Heart right ventricle (tissue), 16 donors: ENCODE results near the gene ERBB4. TPM values are rescaled to one million over a fixed set of nuclear protein-coding genes. Genes with fewer than 3 reads are reported as not detected.
A peak's percentile ranks its signal among the peaks of the same experiment; 100 is the strongest.

Source experiments
- ATAC-seq, 8 donors: fragments of 200-7000 bp; cut with Tn5 transposase; one replicate each; pipeline ENCODE4 v1.9.1; 2020; ENCODE audit warnings: mild to moderate bottlenecking in 8 of 8, moderate library complexity in 8 of 8, moderate number of reproducible peaks in 1 of 8
- DNase-seq, 2 donors: peaks; one replicate each; pipeline ENCODE4 v3.0.0-alpha.2; 2020
- H3K27ac ChIP-seq, 10 donors: fragments of 200-600 bp; sonication (generic) in 2 of 10; one replicate each; pipeline versions ENCODE4 v1.5.0 to v1.8.0; 2020 to 2022; ENCODE audit warnings: mild to moderate bottlenecking in 3 of 10
- H3K27me3 ChIP-seq, 7 donors: fragments of 200-600 bp; one replicate each; pipeline ENCODE4 v1.8.0; 2021 to 2022; ENCODE audit warnings: mild to moderate bottlenecking in 2 of 7
- H3K36me3 ChIP-seq, 9 donors: fragments of 200-600 bp; sonication (generic) in 1 of 9; one replicate each; pipeline versions ENCODE4 v1.5.0 to v1.8.0; 2020 to 2022; ENCODE audit warnings: mild to moderate bottlenecking in 2 of 9
- H3K4me1 ChIP-seq, 9 donors: fragments of 200-600 bp; sonication (generic) in 1 of 9; one replicate each; pipeline versions ENCODE4 v1.5.0 to v1.8.0; 2020 to 2022; ENCODE audit warnings: mild to moderate bottlenecking in 4 of 9
- H3K4me3 ChIP-seq, 10 donors: fragments of 200-600 bp; sonication (generic) in 2 of 10; one replicate each; pipeline versions ENCODE4 v1.5.0 to v1.8.0; 2020 to 2022; ENCODE audit warnings: mild to moderate bottlenecking in 7 of 10, moderate library complexity in 2 of 10
- H3K9me3 ChIP-seq, 11 donors: fragments of 200-600 bp in 10 of 11; sonication (generic) in 2 of 11; one replicate each; pipeline versions ENCODE4 v1.5.0 to v1.8.0; 2013 to 2022; ENCODE audit warnings: mild to moderate bottlenecking in 2 of 11, control low read depth in 1 of 11, moderate library complexity in 1 of 11
- WGBS, 2 donors: extraction: QIAGEN DNeasy Blood & Tissue Kit; methylation state at CpG; one replicate each; pipeline ENCODE4 v1.1.7; 2013; ENCODE audit warnings: inconsistent platforms in 1 of 2; 5-methylcytosine and 5-hydroxymethylcytosine counted together
- intact Hi-C, 10 donors: fragments of 100-400 bp; cut with DNase I; formaldehyde crosslinking; loops; one replicate each; pipeline versions ENCODE4 v1.11.1 to v1.14.2; 2022
- polyA plus RNA-seq, 2 donors: library from polyadenylated mRNA; stranded (reverse); fragments of 200-250 nt; gene quantifications; one replicate each; pipeline ENCODE4 v1.2.3, GENCODE V29; 2013
- total RNA-seq, 10 donors: library from RNA; stranded (reverse); fragmentation: NEBNext Ultra II Directional in 3 of 10; extraction: Animal tissue kit (Norgen Biotek cat#: 25700) in 3 of 10; gene quantifications; one replicate each; pipeline versions ENCODE4 v1.2.1 to v1.2.4, GENCODE V29; 2021 to 2023
- TF ChIP-seq, protein P1 (sequence below), 9 donors: fragments of 200-600 bp; sonication (generic) in 2 of 9; IDR thresholded peaks; one replicate each; pipeline versions ENCODE4 v1.5.0 to v1.8.0; 2021 to 2022; ENCODE audit warnings: antibody characterized with exemption in 9 of 9, mild to moderate bottlenecking in 5 of 9, moderate library complexity in 1 of 9
- donor health status: Arrhythmogenic right ventricular cardiomyopathy.
- donor health status: ischemic (EF 13 %, LVEDD 7.1; RV severe dilation, severe dysfunction).
- donor health status: healthy with polysubstance abuse.
- donor health status: DM: no; HTN: yes; CAD: no.
- donor health status: DM: no; HTN: no; CAD: no.
- donor health status: ischemic (EF 25% LVEDD 6.9; RV normal size, moderate dysfunction).
- donor health status: ischemic (EF 25% LVEDD 5.7; RV mildly dilated, moderate dysfunction).
- donor health status: healthy.
- donor health status: DM: yes; HTN: yes; CAD: no.
- donor health status: Ischemic cardiomyopathy.
- donor health status: ischemic (EF 35%, LVEDD 5.7; RV mildly dilated, moderate dysfunction).
- donor health status: nonischemic (EF 11% LVEDD 7.7; RV severe dilation, severe dysfunction).
- donor health status: DM: yes; HTN: yes; CAD: no.
- donor health status: PGD.
- donor health status: ischemic (EF 29% LVEDD 5.4; RV normal size, mild dysfunction).
- donor health status: nonischemic (EF 23%, LVEDD 6.1; RV moderate dilation, normal function).

The ERBB4 gene
- total and polyA plus RNA-seq, 12 donors = 1.2 to 24.6 (median 16.1) TPM

DNA sequence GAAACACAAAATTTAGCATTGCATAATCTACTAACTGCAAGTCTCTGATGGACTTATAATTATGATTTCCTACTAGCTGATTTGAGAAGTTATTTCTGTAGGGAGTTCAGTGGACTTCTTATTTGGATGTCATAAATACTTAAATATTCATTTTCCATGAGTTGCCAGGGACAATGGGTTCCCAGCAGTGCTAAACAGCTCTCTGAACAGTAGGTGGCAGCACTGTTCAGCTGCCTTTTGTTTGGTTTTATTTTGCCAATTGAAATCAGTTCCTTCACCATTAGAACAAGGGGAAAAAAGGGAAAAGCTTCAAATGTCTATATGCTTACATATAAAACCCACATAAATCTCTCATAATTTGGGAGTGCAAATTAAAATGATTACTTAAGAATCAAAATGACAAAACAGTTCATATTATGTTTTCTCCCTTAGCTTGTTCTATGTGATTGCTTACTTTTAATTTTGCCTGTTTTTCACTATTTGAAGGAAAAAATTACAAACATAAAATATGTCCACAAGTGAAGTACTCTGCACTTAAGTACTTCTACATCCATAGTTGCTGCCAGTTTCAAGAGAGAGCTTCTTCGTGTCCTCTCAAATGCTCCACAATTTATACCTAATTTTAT lies 1083.3 kb downstream of the ERBB4 start:
- no peaks in the 10 kb centered on the region for H3K4me1 ChIP-seq
- intact Hi-C loops = loop anchor here in 4 of 10 donors (5.0 to 10.0 kb wide), 3 partner anchors 1099 to 1119 kb away; no protein-coding TSS in a partner anchor

DNA sequence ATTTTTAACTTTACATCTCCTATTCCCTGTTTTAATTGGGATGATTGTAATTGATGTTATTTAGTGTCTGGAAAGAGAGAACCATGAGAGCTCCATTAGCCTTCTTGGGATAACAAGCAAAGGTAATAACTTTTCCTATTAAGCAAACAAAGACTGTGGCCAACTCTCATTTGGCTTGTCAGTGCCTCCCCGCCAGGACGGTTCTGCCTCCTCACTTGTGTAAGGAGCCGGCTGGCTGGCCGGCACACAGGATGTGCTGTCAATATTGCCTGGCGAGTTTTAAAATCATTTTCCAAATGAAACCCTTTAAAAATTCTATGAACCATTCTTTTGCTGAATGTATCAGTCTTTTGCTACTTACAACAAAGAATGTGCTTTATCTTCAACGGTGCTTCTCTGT lies 1083.9 kb downstream of the ERBB4 start:
- no peak for ATAC-seq
- 28 to 47% methylated on average over 6 of the region's 6 CpGs for WGBS, 2 donors

More for the DNA sequence above, 1083.3 kb downstream of the ERBB4 start:
- no peaks in the 10 kb centered on the region for H3K9me3 ChIP-seq
- WGBS, 2 donors = 80 to 88% methylated on average over 1 of the region's 1 CpG
- H3K27ac ChIP-seq = no peak overlapping the region
- H3K4me3 ChIP-seq = no peak overlapping the region
- TF ChIP-seq, protein P1, sequence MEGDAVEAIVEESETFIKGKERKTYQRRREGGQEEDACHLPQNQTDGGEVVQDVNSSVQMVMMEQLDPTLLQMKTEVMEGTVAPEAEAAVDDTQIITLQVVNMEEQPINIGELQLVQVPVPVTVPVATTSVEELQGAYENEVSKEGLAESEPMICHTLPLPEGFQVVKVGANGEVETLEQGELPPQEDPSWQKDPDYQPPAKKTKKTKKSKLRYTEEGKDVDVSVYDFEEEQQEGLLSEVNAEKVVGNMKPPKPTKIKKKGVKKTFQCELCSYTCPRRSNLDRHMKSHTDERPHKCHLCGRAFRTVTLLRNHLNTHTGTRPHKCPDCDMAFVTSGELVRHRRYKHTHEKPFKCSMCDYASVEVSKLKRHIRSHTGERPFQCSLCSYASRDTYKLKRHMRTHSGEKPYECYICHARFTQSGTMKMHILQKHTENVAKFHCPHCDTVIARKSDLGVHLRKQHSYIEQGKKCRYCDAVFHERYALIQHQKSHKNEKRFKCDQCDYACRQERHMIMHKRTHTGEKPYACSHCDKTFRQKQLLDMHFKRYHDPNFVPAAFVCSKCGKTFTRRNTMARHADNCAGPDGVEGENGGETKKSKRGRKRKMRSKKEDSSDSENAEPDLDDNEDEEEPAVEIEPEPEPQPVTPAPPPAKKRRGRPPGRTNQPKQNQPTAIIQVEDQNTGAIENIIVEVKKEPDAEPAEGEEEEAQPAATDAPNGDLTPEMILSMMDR (IDR thresholded peaks at IDR 0.05) = peak; percentile 60 to 94 (median 84)
- H3K36me3 ChIP-seq = no peaks in the 10 kb centered on the region
- H3K27me3 ChIP-seq = no peaks in the 10 kb centered on the region
- DNase-seq (peak in 1 of 2 donors; percentile 5), ATAC-seq (peak in 3 of 8 donors; percentile 17 to 49 (median 39))

DNA sequence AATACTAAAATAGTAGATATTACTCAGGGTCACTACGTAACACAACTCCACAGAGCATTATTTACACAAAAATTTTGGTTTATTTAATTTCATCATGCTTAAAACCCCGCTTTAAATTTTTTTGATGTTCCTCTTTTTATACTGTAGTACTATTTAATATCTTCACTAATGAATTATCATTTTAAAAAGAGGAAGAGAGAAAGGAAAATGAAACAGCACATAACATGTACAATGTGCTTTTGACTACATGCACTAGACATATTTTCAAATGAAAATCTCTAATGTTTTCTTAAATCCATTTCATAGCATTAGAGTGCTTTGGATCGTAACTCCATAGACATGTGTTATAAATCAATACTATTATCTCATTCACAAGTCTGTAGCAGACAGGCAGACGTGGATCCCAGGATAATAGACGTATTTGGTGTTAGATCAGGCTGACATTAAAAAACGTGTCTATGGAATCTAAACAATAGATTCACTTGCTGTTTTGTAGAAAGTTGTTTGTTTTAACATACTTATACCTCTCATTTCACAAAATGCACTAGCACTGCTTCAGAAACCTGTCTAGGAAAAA lies 1085.2 kb downstream of the ERBB4 start:
- Histone ChIP-seq H3K4me3 (no peak overlapping the region), H3K36me3 (no peaks in the 10 kb centered on the region), H3K27ac (no peak overlapping the region), H3K27me3 (no peaks in the 10 kb centered on the region), H3K4me1 (no peaks in the 10 kb centered on the region), H3K9me3 (no peaks in the 10 kb centered on the region)
- TF ChIP-seq, protein P1 (IDR thresholded peaks at IDR 0.05) = no peak
- WGBS, 2 donors = 61 to 73% methylated on average over 6 of the region's 6 CpGs
- no peak for DNase-seq
- ATAC-seq = no peak
- intact Hi-C loops = loop anchor here in 2 of 10 donors (10.0 kb wide), 2 partner anchors 1101 to 1121 kb away; no protein-coding TSS in a partner anchor

More for the DNA sequence above, 1083.9 kb downstream of the ERBB4 start:
- H3K4me3 ChIP-seq = no peak overlapping the region
- DNase-seq = no peak
- H3K27me3 ChIP-seq = no peaks in the 10 kb centered on the region
- intact Hi-C loops = loop anchor here in 4 of 10 donors (5.0 to 10.0 kb wide), 3 partner anchors 1100 to 1120 kb away; no protein-coding TSS in a partner anchor
- TF ChIP-seq, protein P1 (IDR thresholded peaks at IDR 0.05) = no peak
- H3K9me3 ChIP-seq = no peaks in the 10 kb centered on the region
- H3K36me3 ChIP-seq = no peaks in the 10 kb centered on the region
- H3K27ac ChIP-seq = no peak overlapping the region
- no peaks in the 10 kb centered on the region for H3K4me1 ChIP-seq

DNA sequence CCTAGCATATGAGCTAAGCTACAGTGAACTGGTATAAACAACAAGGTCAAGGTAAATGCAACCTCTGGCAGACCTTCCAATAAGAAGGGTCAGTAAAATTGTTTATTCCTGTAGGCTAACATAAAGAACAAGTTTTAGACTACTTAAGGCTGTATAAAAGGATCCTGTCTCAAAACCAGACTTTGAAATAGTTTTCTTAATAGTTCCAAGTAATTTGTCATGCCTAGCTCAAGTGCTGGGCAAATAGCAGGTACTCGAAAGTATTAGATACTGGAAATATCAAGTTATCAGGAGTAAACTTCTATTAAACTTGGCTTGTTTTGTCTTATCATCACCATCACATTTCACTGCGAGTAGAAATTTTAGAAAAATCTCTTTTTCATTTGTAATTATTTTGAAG lies 1087.0 kb downstream of the ERBB4 start:
- WGBS, 2 donors = 82 to 90% methylated on average over 2 of the region's 2 CpGs
- TF ChIP-seq, protein P1 (IDR thresholded peaks at IDR 0.05) = no peak
- ATAC-seq = no peak
- Histone ChIP-seq H3K9me3 (no peaks in the 10 kb centered on the region), H3K36me3 (no peaks in the 10 kb centered on the region), H3K4me3 (no peak overlapping the region), H3K27me3 (no peaks in the 10 kb centered on the region), H3K4me1 (no peaks in the 10 kb centered on the region), H3K27ac (no peak overlapping the region)
- intact Hi-C loops = loop anchor here in 2 of 10 donors (10.0 kb wide), 2 partner anchors 1103 to 1123 kb away; no protein-coding TSS in a partner anchor
- no peak for DNase-seq
